ENCODE results near the gene HOXC5. TPM values are rescaled to one million over a fixed set of nuclear protein-coding genes. Genes with fewer than 3 reads are reported as not detected.

The HOXC5 gene
- total RNA-seq, 4 donors from 2014 or later: 0.36 to 1.4 TPM; not detected in 2

GRCh38 chr12:54030442-54030801 lies 2.4 kb upstream of the HOXC5 start:
- H3K4me3 ChIP-seq: peak overlapping the region; percentile 45 to 62 (median 60)
- intact Hi-C loops (cut with DNase I; ENCODE audit: low total_unique reads): no loop called here
- DNase-seq (no peak), ATAC-seq (no peak)
- in situ Hi-C loops (cut with MboI; ENCODE audit: low sequenced_read_pairs in 4 of 4): loop anchor here in 1 of 4 donors (5.0 kb wide), 1 partner anchor 162 kb away; no protein-coding TSS in a partner anchor
- peaks cover 30 to 43% of the 10 kb centered on the region in 2 donors for H3K4me1 ChIP-seq
- peak overlapping the region; percentile 94 to 100 (median 98) for H3K27ac ChIP-seq
- TF ChIP-seq POLR2A (IDR thresholded peaks at IDR 0.05) (no peak), CTCF (IDR thresholded peaks at IDR 0.05 in 4 of 5, conservative IDR thresholded peaks at IDR 0.05 in 1 of 5) (no peak)
- no peaks in the 10 kb centered on the region for H3K9me3 ChIP-seq
- H3K36me3 ChIP-seq: no peaks in the 10 kb centered on the region
- H3K27me3 ChIP-seq: no peaks in the 10 kb centered on the region

- Histone ChIP-seq H3K36me3 (no peaks in the 10 kb centered on the region), H3K4me1 (peaks cover 25 to 38% of the 10 kb centered on the region in 2 donors)
- in situ Hi-C loops (cut with MboI; ENCODE audit: low sequenced_read_pairs in 4 of 4): loop anchor here in 1 of 4 donors (5.0 kb wide), 1 partner anchor 161 kb away; no protein-coding TSS in a partner anchor
Observed at GRCh38 chr12:54030889-54031471, 1.9 kb upstream of the HOXC5 start.

GRCh38 chr12:54031480-54031879 lies 1.4 kb upstream of the HOXC5 start:
- Histone ChIP-seq H3K27me3 (no peaks in the 10 kb centered on the region), H3K27ac (peak overlapping the region; percentile 94 to 100 (median 98)), H3K4me3 (peak overlapping the region in 3 of 4 donors; percentile 42 to 61 (median 45)), H3K4me1 (peaks cover 20 to 34% of the 10 kb centered on the region in 2 donors), H3K36me3 (no peaks in the 10 kb centered on the region), H3K9me3 (no peaks in the 10 kb centered on the region)
- DNase-seq: peak in 1 of 2 donors; percentile 12
- ATAC-seq: no peak
- intact Hi-C loops (cut with DNase I; ENCODE audit: low total_unique reads) (no loop called here), in situ Hi-C loops (cut with MboI; ENCODE audit: low sequenced_read_pairs in 4 of 4) (loop anchor here in 1 of 4 donors (5.0 kb wide), 1 partner anchor 161 kb away; no protein-coding TSS in a partner anchor)
- TF ChIP-seq POLR2A (IDR thresholded peaks at IDR 0.05) (no peak), CTCF (IDR thresholded peaks at IDR 0.05 in 4 of 5, conservative IDR thresholded peaks at IDR 0.05 in 1 of 5) (no peak)

More at GRCh38 chr12:54030889-54031471, 1.9 kb upstream of the HOXC5 start:
- Histone ChIP-seq H3K9me3 (no peaks in the 10 kb centered on the region), H3K27me3 (no peaks in the 10 kb centered on the region), H3K27ac (peak overlapping the region; percentile 94 to 100 (median 98)), H3K4me3 (peak overlapping the region; percentile 42 to 62 (median 53))
- TF ChIP-seq CTCF (IDR thresholded peaks at IDR 0.05 in 4 of 5, conservative IDR thresholded peaks at IDR 0.05 in 1 of 5) (no peak), POLR2A (IDR thresholded peaks at IDR 0.05) (peak in 1 of 2 donors; percentile 7)
- no peak for ATAC-seq
- peak in 1 of 2 donors; percentile 35 for DNase-seq
- intact Hi-C loops (cut with DNase I; ENCODE audit: low total_unique reads): no loop called here

- ATAC-seq: no peak
- TF ChIP-seq POLR2A (IDR thresholded peaks at IDR 0.05) (no peak), CTCF (IDR thresholded peaks at IDR 0.05 in 4 of 5, conservative IDR thresholded peaks at IDR 0.05 in 1 of 5) (no peak)
Observed at GRCh38 chr12:54032086-54032619, 697 bp upstream of the HOXC5 start.

More at GRCh38 chr12:54032086-54032619, 697 bp upstream of the HOXC5 start:
- Histone ChIP-seq H3K9me3 (no peaks in the 10 kb centered on the region), H3K36me3 (no peaks in the 10 kb centered on the region), H3K27ac (peak overlapping the region; percentile 94 to 100 (median 98)), H3K4me1 (peaks cover 16 to 32% of the 10 kb centered on the region in 2 donors), H3K27me3 (no peaks in the 10 kb centered on the region), H3K4me3 (peak overlapping the region in 2 of 4 donors; percentile 65 to 71)
- in situ Hi-C loops (cut with MboI; ENCODE audit: low sequenced_read_pairs in 4 of 4): loop anchor here in 1 of 4 donors (5.0 kb wide), 1 partner anchor 160 kb away; no protein-coding TSS in a partner anchor
- no peak for DNase-seq
- intact Hi-C loops (cut with DNase I; ENCODE audit: low total_unique reads): loop anchor here (1.0 kb wide), 1 partner anchor 159 kb away; no protein-coding TSS in a partner anchor
